Mammary epithelial cell (primary cell): ENCODE measurements around the gene FUT4.

Source experiments
- CTCF ChIP-seq, 2 donors: IDR thresholded peaks in 1 of 2; conservative IDR thresholded peaks in 1 of 2; 2 replicates each; pipeline ENCODE4 v1.5.1; 2011 to 2012; ENCODE audit warnings: inconsistent platforms in 2 of 2, low read length in 2 of 2, mild to moderate bottlenecking in 2 of 2, control low read depth in 1 of 2, low read depth in 1 of 2; ENCODE audit not compliant: insufficient read depth in 1 of 2; ENCODE audit errors: extremely low read depth in 1 of 2
- EZH2 ChIP-seq: IDR thresholded peaks from 2 replicates; pipeline ENCODE4 v1.6.1; 2012; ENCODE audit warnings: low read length, inconsistent platforms, borderline replicate concordance

GRCh38 chr11:94544646-94545263, 1.0 kb downstream of the FUT4 start:
- TF ChIP-seq CTCF (conservative IDR thresholded peaks at IDR 0.05 in 1 of 2, IDR thresholded peaks at IDR 0.05 in 1 of 2; ENCODE audit: extremely low read depth in 1 of 2, insufficient read depth in 1 of 2, low read depth in 1 of 2, low read length in 2 of 2) (no peak), EZH2 (no peak)
